H1 (cell line): ENCODE measurements around the gene S100G. TPM values are rescaled to one million over a fixed set of nuclear protein-coding genes. Genes with fewer than 3 reads are reported as not detected.

ENCODE experiments used
- HDAC2 ChIP-seq, 2 experiments: fragments of 300-600 bp in 1 of 2; sonication (generic) in 1 of 2; IDR thresholded peaks; 2 replicates each; pipeline ENCODE4 v1.6.1; 2011 to 2012; ENCODE audit warnings: low read depth in 2 of 2, low read length in 2 of 2, mild to moderate bottlenecking in 2 of 2, moderate library complexity in 2 of 2, borderline replicate concordance in 1 of 2, inconsistent platforms in 1 of 2
- polyA plus RNA-seq, 7 experiments: library from polyadenylated mRNA; depleted of rRNA in 3 of 7; stranded (reverse) in 5 of 7; unstranded in 2 of 7; fragments of >200 nt in 5 of 7; fragments of 200-250 nt in 2 of 7; gene quantifications; 1 replicate in 5 of 7; 2 replicates in 1 of 7; 4 replicates in 1 of 7; pipeline versions ENCODE4 v1.2.1 to v1.2.3, GENCODE V29; 2011 to 2013; ENCODE audit warnings: missing spikeins in 2 of 7, mixed read lengths in 2 of 7
- total RNA-seq: library from RNA; stranded (reverse); fragmentation: NEBNext Ultra II Directional; extraction: Animal tissue kit (Norgen Biotek cat#: 25700); gene quantifications from 2 replicates; pipeline ENCODE4 v1.2.1, GENCODE V29; 2021

S100G gene
- total and polyA plus RNA-seq, 2 of the 8 experiments (the other 6 are each of a cell fraction or from before 2014, with no cell fraction given) = not detected

GRCh38 chrX:16659321-16659720 lies 9.4 kb downstream of the S100G start (continued):
- TF ChIP-seq HDAC2 (IDR thresholded peaks at IDR 0.05; ENCODE audit: borderline replicate concordance in 1 of 2, low read depth in 2 of 2, low read length in 2 of 2) = no peak
